Stimulated activated CD4-positive, alpha-beta T cell treated with anti-CD3 and anti-CD28 coated beads, TNF-alpha, amount 100 ng/mL, for 48 hours (primary cell): ENCODE results near the gene PLEKHH1.
"Not testable (repeated sequence)": the region's sequence is repeated elsewhere in the genome, so short reads cannot be mapped to it uniquely, and the experiment has no call there.

Experiments
- DNase-seq, 3 donors: peaks; one replicate each; pipeline ENCODE4 v3.0.0-alpha.2; 2020; ENCODE audit warnings: low read depth in 3 of 3

The PLEKHH1 gene

GRCh38 chr14:67581643-67582042 lies 48.6 kb downstream of the PLEKHH1 start:
- DNase-seq: no peak

- DNase-seq: no peak
Observed at GRCh38 chr14:67582061-67582460, 49.0 kb downstream of the PLEKHH1 start.

GRCh38 chr14:67583711-67584644 lies 50.9 kb downstream of the PLEKHH1 start:
- DNase-seq: no peak

GRCh38 chr14:67584978-67585377 lies 51.9 kb downstream of the PLEKHH1 start:
- no peak for DNase-seq

- no peak for DNase-seq
Observed at GRCh38 chr14:67586369-67586768, 53.3 kb downstream of the PLEKHH1 start.

GRCh38 chr14:67589204-67589770 lies 56.2 kb downstream of the PLEKHH1 start:
- no peak for DNase-seq

GRCh38 chr14:67593650-67594049 lies 60.6 kb downstream of the PLEKHH1 start:
- not testable (repeated sequence) for DNase-seq

- DNase-seq: no peak
Observed at GRCh38 chr14:67595392-67595791, 62.3 kb downstream of the PLEKHH1 start.

GRCh38 chr14:67599698-67600561 lies 66.8 kb downstream of the PLEKHH1 start, which contains the start of gene PIGH:
TSS of gene PIGH (minus strand) at chr14:67600268. CDS start at chr14:67600203, 65 bp downstream.
- peak; percentile 86 to 90 (median 90) for DNase-seq

GRCh38 chr14:67600562-67600974 lies 67.5 kb downstream of the PLEKHH1 start:
- DNase-seq: not testable (repeated sequence)

- DNase-seq: no peak
Observed at GRCh38 chr14:67602076-67602475, 69.0 kb downstream of the PLEKHH1 start.

- no peak for DNase-seq
Observed at GRCh38 chr14:67602995-67603545, 70.0 kb downstream of the PLEKHH1 start.

GRCh38 chr14:67607646-67608045 lies 74.6 kb downstream of the PLEKHH1 start:
- DNase-seq: no peak

GRCh38 chr14:67609642-67610310 lies 76.7 kb downstream of the PLEKHH1 start:
- DNase-seq: no peak

- no peak for DNase-seq
Observed at GRCh38 chr14:67610491-67610890, 77.4 kb downstream of the PLEKHH1 start.

- DNase-seq: no peak
Observed at GRCh38 chr14:67618617-67619063, 85.5 kb downstream of the PLEKHH1 start.

GRCh38 chr14:67619446-67620216 lies 86.5 kb downstream of the PLEKHH1 start, which contains the start of gene ARG2:
TSS of gene ARG2 (plus strand) at chr14:67619920. CDS start at chr14:67619978, 58 bp downstream.
- peak; percentile 92 to 99 (median 93) for DNase-seq

- DNase-seq: no peak
Observed at GRCh38 chr14:67620217-67620785, 87.2 kb downstream of the PLEKHH1 start.

GRCh38 chr14:67622675-67623074 lies 89.6 kb downstream of the PLEKHH1 start:
- DNase-seq: no peak

- no peak for DNase-seq
Observed at GRCh38 chr14:67623114-67623513, 90.0 kb downstream of the PLEKHH1 start.
